Measurements from ENCODE around the gene RFX5. TPM values are rescaled to one million over a fixed set of nuclear protein-coding genes. Genes with fewer than 3 reads are reported as not detected.
A peak's percentile ranks its signal among the peaks of the same experiment; 100 is the strongest.

RFX5 gene
- total and polyA plus RNA-seq, 9 of the 15 experiments (the other 6 are each of a cell fraction or from before 2014, with no cell fraction given) = 3.8 to 48.2 (median 32.2) TPM

DNA sequence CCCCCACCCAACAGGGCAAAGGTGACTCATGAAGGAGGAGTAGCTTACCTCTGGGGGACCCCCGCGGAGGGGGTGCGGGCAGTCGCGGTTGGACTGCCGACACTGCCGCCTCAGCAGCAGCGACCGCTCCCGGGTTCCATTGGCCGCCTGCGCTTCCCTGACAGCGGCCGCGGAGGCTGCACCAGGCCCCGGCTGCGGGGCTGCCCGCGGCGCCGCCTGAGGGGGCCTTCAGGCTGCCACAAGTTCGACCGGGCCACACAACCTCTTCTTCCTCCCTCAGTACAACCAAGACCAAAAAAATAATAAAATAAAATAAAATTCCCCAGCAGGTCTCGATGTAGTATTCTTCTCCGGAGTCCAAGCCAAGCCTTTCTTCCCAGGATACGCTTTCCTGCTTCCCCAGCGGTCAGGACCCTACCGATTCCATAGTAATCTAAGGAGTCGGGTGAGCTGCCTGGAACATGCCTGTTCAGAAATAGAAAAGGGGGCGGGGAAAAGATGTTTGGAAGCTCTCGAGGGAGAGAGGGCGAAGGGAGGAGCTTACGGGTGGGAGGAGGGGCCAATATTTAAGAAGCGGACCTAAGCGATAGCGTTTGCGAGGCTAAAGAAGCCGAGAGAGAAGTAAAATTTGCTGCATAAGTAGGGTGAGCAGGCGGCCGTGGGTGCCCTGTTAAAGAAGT lies 19.7 kb downstream of the RFX5 start, which contains the start of gene PI4KB (continued):
- TF ChIP-seq, protein P1, sequence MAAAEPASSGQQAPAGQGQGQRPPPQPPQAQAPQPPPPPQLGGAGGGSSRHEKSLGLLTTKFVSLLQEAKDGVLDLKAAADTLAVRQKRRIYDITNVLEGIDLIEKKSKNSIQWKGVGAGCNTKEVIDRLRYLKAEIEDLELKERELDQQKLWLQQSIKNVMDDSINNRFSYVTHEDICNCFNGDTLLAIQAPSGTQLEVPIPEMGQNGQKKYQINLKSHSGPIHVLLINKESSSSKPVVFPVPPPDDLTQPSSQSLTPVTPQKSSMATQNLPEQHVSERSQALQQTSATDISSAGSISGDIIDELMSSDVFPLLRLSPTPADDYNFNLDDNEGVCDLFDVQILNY (CRISPR knock-in tag; IDR thresholded peaks at IDR 0.05) = no peak
- TF ChIP-seq SRSF1 (IDR thresholded peaks at IDR 0.05; ENCODE audit: low read depth, low read length) = no peak
- no peak for TF ChIP-seq HCFC1 (IDR thresholded peaks at IDR 0.05; ENCODE audit: low read depth, low read length)
- TF ChIP-seq NFRKB (IDR thresholded peaks at IDR 0.05; ENCODE audit: low read depth) = peak; percentile 11; the same call in 1 of the 2 replicates
- TF ChIP-seq, protein P2, sequence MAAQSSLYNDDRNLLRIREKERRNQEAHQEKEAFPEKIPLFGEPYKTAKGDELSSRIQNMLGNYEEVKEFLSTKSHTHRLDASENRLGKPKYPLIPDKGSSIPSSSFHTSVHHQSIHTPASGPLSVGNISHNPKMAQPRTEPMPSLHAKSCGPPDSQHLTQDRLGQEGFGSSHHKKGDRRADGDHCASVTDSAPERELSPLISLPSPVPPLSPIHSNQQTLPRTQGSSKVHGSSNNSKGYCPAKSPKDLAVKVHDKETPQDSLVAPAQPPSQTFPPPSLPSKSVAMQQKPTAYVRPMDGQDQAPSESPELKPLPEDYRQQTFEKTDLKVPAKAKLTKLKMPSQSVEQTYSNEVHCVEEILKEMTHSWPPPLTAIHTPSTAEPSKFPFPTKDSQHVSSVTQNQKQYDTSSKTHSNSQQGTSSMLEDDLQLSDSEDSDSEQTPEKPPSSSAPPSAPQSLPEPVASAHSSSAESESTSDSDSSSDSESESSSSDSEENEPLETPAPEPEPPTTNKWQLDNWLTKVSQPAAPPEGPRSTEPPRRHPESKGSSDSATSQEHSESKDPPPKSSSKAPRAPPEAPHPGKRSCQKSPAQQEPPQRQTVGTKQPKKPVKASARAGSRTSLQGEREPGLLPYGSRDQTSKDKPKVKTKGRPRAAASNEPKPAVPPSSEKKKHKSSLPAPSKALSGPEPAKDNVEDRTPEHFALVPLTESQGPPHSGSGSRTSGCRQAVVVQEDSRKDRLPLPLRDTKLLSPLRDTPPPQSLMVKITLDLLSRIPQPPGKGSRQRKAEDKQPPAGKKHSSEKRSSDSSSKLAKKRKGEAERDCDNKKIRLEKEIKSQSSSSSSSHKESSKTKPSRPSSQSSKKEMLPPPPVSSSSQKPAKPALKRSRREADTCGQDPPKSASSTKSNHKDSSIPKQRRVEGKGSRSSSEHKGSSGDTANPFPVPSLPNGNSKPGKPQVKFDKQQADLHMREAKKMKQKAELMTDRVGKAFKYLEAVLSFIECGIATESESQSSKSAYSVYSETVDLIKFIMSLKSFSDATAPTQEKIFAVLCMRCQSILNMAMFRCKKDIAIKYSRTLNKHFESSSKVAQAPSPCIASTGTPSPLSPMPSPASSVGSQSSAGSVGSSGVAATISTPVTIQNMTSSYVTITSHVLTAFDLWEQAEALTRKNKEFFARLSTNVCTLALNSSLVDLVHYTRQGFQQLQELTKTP (IDR thresholded peaks at IDR 0.05; ENCODE audit: low read depth in 1 of 2, partially characterized antibody in 2 of 2) = no peak
- TF ChIP-seq TEAD2 (tag; IDR thresholded peaks at IDR 0.05) = no peak
- TF ChIP-seq HNRNPH1 (optimal IDR thresholded peaks at IDR 0.05; ENCODE audit: low read depth, low read length) = no peak
- TF ChIP-seq KLF1 (tag; IDR thresholded peaks at IDR 0.05) = no peak
- TF ChIP-seq, protein P3, sequence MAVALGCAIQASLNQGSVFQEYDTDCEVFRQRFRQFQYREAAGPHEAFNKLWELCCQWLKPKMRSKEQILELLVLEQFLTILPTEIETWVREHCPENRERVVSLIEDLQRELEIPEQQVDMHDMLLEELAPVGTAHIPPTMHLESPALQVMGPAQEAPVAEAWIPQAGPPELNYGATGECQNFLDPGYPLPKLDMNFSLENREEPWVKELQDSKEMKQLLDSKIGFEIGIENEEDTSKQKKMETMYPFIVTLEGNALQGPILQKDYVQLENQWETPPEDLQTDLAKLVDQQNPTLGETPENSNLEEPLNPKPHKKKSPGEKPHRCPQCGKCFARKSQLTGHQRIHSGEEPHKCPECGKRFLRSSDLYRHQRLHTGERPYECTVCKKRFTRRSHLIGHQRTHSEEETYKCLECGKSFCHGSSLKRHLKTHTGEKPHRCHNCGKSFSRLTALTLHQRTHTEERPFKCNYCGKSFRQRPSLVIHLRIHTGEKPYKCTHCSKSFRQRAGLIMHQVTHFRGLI (CRISPR knock-in tag; IDR thresholded peaks at IDR 0.05) = no peak
- no peak for TF ChIP-seq ZNF232 (CRISPR knock-in tag; IDR thresholded peaks at IDR 0.05)
- no peak for TF ChIP-seq ATF1 (CRISPR knock-in tag; IDR thresholded peaks at IDR 0.05)
- no peak for TF ChIP-seq ATF1 (tag; IDR thresholded peaks at IDR 0.05)
- no peak for TF ChIP-seq PTRF (tag; IDR thresholded peaks at IDR 0.05)
- TF ChIP-seq ATF6 (CRISPR knock-in tag; IDR thresholded peaks at IDR 0.05) = no peak
- TF ChIP-seq TFAM (CRISPR knock-in tag; conservative IDR thresholded peaks at IDR 0.05) = no peak
- no peak for TF ChIP-seq CREB1 (IDR thresholded peaks at IDR 0.05)
- no peak for TF ChIP-seq CREB1 (CRISPR knock-in tag; IDR thresholded peaks at IDR 0.05)
- no peak for TF ChIP-seq KAT7 (CRISPR knock-in tag; IDR thresholded peaks at IDR 0.05; ENCODE audit: borderline replicate concordance)
- TF ChIP-seq MXI1 (IDR thresholded peaks at IDR 0.05; ENCODE audit: low read depth, low read length) = peak; percentile 45; the same call in 1 of the 2 replicates
- TF ChIP-seq PRPF4 (IDR thresholded peaks at IDR 0.05; ENCODE audit: insufficient read depth, low read depth, low read length, poor library complexity, severe bottlenecking) = no peak
- 0 out of 2 replicates have a peak, but pooled peaks have one; percentile 0 for TF ChIP-seq MAFF (IDR thresholded peaks at IDR 0.05; ENCODE audit: low read length)
- TF ChIP-seq MCM5 (IDR thresholded peaks at IDR 0.05; ENCODE audit: low read depth) = no peak

Measured in K562 (cell line).